GM18858 (cell line): ENCODE data around the gene EGLN3.
"Not testable (repeated sequence)": the region's sequence is repeated elsewhere in the genome, so short reads cannot be mapped to it uniquely, and the experiment has no call there.

ENCODE experiments used
- ATAC-seq: cut with Tn5 transposase; IDR thresholded peaks from one replicate; pipeline ENCODE4 v1.9.1; 2021; ENCODE audit not compliant: unreplicated experiment

The EGLN3 gene

DNA sequence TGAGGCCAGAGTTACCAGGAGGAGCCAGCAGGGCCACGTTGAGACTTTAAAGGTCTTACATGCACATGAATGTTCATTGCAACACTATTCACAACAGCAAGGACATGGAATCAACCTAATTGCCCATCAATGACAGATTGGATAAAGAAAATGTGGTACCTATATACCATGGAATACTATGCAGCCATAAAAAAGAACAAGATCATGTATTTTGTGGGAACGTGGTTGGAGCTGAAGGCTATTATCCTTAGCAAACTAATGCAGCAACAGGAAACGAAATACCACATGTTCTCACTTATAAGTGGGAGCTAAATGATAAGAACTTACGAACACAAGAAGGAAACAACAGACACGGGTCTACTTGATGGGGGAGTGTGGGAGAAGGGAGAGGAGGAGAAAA lies 11.6 kb upstream of the EGLN3 start:
- ATAC-seq, result not testable (repeated sequence)

DNA sequence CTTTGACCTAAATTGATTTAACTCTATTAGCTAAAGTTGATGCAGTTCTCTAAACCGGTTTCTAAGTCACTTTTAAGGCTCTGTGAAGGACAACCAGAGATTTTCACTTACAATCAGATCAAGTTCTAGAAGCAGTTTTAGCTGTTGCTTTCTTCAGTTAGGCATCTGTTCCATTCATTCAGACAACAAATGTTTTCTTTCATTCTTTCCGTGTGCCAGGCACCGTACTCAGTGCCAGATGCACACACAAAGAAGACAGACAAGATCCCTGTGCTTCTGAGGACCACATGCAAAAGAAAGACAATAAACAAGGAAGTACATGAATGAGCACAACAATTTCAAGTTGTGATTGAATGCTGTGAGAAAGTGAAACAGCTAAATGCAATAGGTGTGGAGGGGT lies 11.1 kb upstream of the EGLN3 start:
- no peak for ATAC-seq

DNA sequence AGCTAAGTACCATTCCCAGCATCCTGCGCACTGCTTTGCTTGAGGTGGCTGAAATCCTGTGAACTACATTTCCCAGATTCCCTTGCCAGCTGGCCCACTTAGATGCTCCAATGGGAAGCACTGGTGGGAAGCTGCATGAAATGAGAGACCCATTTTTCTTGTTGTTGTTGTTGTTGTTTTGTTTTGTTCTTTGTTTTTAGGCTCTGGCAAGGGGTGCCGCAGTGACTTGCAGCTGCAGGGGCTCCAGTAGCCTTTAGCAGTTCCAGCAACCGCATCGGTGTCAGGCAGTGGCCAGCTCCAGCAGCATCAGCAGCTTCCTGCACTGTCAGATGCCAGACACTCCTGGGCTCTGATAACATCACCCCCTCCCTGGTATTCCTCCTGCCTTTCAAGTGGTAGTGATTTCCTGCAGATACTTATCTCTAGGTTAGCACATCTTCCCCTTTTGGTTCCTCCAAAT lies 8.8 kb upstream of the EGLN3 start:
- no peak for ATAC-seq

DNA sequence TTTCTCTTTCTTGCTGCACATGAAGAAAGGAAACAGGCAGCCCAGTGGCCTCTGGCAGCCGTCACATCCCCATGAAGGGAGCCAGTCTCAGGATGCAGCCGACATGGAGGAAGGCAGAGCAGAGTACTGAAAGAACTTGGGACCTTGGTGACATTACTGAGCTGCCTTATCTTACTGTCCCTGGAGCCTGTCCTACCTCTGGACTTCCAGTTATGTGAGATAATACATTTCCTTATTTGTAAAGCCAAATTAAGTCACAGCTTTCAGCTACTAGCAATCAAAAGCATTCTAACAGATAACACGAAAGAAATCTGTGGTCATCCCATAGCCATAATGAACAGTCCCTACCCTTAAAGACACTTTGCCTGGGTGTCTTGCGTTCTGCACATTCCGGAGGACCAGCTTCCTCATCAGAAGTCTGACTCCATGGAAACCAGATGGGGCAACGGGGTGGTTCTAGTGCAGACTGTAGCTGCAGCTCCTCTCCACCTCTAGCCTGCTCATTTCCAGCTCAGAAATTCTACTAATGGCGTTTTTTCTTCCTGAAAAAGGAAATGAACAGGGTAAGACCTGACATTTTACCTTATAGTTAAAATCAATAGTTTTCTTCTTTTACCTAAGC lies 7.8 kb upstream of the EGLN3 start:
- no peak for ATAC-seq

DNA sequence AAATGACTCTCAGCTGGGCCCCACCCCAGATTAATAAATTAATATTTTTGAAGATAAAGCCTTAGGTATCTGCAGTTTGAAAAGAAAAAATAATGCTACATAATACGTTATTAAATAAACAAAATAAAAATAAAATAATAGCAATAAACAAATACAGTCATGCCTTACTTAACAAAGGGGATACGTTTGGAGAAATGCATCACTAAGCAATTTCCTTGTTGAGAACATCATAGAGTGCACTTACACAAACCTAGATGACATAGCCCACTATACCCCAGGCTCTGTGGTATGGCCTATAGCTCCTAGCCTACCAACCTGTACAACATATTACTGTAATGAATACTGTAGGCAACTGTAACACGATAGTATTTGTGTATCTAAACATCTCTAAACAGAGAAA lies 7.1 kb upstream of the EGLN3 start:
- ATAC-seq, result no peak

DNA sequence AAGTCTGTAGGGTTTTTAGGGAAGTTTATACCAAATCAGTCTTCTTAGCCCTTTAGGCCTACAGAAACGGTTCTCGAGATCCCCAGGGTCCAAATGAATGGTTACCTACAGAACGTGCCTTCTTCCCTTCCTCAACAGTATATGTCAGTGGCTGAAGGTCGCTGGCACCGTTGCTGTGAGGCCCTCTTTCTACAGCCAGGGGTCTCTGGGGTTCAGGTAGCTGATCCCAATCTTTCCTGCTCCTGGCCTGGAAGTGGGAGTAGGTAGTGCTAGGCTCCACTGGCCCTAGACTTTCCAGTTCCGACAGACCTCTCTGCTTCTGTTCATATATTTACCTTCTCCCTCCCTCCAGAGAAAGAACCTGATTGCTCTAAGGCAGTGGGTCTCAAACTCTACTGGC lies 6.4 kb upstream of the EGLN3 start:
- no peak for ATAC-seq

DNA sequence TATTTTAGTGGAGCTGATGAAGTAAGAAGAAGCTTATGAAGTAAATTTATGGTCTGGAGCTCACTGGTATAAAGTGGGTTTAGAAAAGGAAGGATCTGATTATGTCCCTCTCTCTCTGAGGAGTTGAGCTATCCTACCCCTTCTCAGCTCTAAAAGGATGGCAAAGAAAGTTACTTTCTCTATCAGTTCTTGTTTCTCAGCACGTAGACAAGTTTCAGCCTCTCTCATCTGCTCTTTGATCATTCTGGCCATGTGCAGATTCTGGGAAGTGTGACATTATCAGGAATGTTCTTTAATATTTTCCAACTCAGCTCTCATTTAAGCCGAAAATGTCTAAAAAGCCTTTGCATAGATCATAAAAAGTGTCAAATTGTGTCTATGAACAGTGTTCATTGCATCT lies 5.8 kb upstream of the EGLN3 start:
- ATAC-seq, result peak; percentile 67

DNA sequence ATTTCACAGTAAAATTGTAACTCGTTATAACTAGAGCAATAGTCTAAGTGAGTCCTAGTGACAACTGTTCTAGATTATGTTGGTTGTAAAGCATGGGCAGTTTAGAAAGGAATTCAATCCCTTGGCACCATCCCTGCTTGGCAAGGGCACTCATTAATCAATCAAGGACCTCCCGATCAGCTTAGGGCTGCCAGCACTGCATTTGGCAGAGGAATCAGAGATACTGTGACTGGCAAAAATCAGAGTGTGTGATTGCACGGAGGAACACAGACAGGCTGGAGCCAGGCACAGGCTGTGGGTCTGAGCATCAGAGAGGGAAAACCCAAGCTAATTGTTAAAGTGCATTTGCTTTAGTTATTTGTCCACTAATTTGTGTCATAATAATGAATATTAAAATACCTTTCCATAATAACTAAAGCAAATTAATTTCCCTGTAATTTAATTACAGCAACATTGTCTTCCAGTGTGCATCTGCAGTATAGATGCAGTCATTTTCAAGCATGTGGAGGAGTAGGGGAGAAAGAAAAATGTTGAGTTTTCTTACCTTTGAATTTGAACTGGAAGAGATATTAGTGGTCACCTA lies 3.2 kb upstream of the EGLN3 start:
- no peak for ATAC-seq

DNA sequence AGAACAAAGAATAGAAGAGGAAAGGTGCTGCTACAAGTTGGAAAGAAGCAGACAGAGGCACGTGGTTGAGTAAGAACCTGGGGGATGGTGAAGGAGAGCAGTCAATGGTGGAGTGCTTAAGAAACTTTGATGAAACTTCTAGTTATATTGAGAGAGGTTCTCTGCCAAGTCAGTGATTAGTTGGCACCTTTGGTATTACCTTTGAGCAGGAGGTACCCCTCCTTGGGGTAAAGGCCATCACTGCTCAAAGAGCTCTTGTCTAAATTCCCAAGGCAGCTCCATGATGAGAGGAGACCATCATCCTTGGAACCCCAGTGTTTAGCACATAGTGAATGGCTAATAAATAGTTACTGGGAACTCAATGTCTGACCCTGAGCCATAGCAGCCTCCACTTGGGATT lies 1.7 kb upstream of the EGLN3 start:
- no peak for ATAC-seq

DNA sequence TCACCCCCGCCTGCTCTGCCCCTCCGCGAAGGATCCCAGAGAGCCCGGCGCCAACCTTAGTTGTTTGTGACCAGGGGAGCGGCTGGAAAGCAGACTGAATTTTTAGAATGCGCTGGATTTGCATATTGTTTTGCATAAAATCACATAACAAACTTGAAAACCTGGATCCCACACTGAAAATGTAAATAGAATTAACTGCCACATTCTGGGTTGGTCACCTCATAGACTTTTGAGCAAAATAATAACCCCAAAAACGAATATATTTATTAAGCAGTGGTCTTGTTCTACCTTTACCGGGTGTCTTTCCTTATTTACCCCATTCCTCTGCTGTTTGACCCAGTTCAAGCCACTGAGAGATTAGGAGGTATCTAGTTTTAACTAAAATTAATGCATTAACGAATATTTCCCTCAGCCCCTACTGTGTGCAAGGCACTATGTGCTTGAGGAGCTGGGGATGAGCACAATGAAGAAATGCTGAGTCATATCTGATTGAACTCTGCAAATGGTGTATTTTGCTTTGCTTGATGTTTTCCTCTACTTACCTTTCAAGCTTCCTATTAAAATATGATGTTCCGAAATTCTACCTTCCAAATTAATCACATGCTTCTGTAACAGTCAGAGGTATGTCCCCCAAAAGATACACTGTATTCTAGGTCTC lies 438 bp upstream of the EGLN3 start:
- ATAC-seq, result no peak

DNA sequence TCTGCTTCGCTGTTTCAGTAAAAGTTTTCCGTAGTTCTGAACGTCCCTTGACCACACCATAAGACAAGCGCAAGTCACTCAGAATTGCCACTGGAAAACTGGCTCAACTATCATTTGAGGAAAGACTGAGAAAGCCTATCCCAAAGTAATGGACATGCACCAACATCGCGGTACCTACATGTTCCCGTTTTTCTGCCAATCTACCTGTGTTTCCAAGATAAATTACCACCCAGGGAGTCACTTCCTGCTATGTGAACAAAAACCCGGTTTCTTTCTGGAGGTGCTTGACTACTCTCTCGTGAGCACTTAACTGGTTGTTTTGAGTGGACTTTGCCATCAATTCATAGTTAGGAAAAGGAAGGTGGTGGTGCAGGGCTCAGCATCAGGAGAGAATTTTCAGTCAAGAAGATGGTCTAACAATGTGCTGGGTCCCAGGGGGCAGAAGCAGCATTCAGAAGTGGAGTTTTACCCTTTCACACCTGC lies 1.4 kb downstream of the EGLN3 start:
- ATAC-seq, result no peak

DNA sequence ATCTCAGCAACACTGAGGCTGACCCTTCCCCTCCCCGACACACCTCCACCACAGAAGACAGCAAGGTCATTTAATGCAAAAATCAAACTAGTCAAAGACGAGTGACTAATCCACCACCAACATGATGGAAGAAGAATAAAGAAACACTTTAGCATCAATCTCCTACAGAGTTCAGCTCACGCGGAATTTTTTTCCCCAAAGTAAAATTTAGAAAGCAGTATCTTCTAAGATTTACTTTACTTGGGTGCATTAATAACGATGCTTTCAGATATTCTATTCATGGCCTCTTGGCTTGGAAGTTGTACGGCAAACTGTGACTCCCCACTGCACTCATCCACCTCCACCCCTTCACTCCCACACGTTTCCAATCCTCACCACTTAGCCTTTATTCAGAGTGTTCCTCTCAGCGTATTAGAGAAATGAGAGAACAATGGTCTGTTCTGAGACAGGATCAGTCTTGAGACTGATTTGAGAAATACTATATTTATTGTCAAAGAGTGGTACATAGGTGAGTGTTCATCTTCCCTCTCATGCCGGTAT lies 1.9 kb downstream of the EGLN3 start:
- no peak for ATAC-seq

DNA sequence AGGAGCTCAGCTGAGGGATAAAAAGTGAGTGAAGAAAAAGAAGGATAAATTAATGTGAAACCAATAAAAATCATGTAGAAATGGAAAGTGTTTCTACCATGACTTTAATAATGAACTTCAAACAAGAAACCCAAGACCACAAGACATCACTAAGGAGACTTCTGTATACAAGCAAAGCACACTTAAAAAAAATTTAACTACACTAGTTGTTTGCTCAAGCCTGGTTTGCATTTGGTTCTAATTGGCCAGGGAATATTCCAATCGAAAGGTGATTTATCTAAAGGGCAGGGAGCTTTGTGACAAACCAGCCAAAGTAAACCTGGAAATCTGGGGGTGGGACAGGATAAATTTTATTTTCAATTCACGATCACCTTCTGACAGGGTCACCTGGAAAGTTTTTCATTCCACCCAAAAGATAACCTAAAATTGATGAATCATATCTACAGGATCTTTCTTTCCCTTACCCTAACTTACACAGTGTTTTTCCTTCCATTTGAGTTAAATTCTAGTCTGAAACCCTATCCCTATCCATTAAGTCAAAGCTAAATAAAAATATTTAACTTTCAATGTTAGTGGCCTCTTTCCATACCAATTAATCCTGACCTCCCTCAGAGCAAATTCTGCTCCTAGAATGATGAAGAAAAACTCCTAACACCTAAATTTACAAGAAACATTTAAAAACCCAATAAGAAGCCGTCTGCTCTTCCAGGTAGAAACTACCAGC lies 2.6 kb downstream of the EGLN3 start:
- no peak for ATAC-seq

DNA sequence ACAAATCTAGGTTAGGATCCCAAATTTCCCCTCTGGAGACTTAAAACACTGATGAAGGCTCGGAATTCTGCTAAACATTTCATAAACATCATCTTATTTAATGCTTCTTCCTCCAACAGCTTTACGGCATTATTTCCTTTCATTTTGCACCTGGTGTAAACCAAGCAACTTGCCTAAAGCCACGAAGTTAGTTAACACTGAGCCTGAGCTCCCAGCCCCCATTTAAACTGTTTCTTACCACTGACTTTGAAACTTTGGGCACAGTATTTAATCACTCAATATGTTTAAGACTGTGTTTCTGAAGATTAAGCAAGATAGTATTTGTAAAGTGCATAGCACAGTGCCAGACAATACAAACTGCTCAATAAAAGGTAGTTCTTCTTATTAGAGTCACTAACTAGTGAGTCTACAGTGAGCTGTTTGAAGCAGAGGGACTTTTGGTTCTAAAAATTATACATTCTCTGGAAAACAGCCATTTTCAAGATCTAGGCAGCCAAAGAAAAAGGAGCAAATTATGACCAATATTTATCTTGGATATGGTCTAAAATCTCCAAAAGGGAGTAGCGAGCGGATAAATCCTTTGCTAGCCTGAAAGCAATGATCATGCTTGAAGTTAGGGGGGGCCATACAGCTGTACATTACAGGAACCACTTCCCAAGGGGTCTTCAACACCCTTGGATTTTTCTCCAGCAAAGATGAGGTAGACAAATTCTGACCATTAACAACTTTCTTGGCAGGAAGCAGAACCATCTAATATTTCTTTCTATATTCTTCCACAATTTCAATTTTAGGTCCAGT lies 4.0 kb downstream of the EGLN3 start:
- ATAC-seq, result no peak

DNA sequence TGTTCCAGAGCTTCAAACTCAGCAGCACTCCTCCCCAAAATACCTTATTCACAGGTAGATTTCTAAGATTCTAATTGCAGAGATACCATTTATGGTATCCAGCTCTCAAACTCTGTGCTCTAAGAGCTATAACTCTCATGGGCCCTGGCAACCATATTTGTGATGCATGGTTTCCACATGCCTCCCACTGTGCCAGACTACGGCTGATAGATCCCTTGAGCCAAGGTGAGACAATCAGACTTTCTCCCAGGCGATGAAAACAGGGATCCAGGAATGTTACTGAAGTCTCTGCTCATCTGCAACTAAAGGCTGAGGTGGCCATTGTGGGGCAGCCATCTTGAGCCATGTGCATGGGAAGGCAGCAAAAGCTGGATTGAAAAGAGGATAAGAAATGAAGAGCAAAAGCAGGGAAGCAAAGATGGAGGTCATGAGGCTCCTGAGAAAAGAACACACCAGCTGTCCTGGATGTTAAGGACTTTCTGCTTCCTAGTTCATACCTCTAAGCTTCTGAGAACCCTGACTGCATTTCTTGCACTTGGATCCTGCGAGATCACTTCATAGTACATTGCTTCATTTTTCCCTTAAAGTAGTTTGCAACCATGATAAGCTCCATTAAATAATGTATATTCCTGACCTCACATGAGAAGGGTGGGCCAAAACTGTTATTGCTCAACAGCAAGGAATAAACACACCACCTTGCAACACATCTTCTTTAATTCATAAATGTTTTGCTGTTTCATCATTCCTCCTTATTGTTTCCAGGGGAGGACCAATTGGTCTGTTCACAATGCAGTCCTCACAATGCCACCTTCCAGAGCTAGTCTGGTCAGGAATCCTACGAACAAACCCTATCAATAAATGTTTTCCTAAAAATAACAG lies 5.4 kb downstream of the EGLN3 start:
- ATAC-seq, result no peak

DNA sequence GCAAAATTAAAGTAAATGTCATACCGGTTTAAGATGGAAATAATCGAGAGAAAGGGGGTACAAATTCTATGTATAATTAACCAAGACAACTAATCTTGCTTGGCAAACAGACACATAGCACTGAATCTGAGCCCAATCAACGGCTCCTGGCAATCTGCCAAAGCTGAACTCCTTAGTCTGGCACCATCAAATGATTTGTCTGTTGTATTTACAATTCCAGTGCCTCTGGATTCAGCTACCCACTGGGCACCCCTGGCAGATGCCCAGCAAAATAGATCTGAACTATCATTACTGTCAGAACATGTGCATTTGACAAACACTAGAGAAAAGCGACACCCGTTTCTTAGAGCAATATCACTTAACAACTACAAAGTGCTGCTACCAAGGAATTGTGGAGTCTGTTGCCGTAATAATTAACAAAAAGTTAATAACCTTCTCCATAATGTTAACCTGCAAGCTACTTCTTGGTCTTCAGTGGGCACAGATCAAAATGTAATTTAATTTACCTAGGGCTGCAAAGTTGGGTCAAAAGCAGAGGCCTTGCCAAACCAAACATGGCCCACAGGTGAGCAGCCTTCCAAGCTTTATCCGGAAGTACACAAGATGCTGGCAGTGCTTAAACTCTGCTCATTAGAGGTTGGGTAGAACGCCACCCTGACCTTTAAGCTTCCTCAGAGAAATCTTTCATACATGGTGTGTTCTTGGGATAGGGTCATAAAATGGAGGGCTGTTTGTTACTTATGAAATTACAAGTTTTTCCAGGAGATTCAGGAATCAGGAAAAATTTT lies 7.6 kb downstream of the EGLN3 start:
- ATAC-seq, result no peak

DNA sequence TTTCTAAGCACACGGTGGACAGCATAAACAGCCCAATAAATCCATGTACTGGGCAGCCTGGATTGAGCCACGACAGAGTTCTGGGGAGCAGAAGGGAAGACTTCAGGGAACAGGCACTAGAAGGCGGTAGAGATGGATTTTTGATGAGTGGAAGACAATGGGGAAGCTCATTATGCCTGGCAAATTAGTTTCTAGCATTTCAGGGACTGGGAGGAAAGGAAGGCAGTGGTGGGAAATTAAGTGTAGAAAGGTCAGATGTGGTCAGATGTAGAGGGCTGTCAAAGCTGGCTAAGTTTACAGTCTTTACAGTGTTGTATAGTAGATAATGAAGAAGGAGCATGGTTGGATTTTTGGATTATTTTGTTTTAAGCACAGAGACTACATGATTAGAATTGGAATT lies 9.2 kb downstream of the EGLN3 start:
- no peak for ATAC-seq

DNA sequence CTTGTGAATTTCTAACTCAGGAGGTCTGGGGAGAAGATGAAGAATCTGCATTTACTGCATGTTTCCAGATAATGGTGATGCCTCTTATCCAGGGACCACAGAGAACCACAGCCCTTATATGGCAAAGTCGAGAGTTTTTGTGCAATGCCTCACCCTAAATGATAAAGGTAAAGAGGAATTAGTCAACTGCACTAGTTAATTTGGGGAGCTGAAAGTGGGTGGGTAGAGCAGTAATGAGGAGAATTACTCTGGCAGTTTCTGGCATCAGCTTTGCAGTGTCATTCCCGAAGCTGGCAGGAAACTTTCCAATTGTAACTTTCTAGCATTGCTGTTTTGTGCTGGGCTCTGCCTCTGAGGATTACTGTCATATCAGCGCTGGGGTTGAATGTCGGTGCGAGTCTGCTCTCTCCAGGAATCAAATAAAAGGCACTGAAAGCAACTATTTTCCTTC lies 10.3 kb downstream of the EGLN3 start:
- no peak for ATAC-seq
